HEK293 (cell line): ENCODE results near the gene QRFPR.

Experiments
- CTCF ChIA-PET: fragments of 350-600 bp; formaldehyde crosslinking; extraction: SDS; loops from one replicate; lab custom pipeline; 2021; ENCODE audit warnings: antibody characterized with exemption; lab: Yijun Ruan, JAX
- POLR2A ChIA-PET: fragments of 300-600 bp; formaldehyde crosslinking; extraction: SDS; loops from one replicate; lab custom pipeline; 2020; ENCODE audit warnings: antibody characterized with exemption, inconsistent platforms; lab: Yijun Ruan, JAX
- H3K27ac ChIP-seq: fragments of 200-500 bp; sonication (Bioruptor generic); 2 replicates; pipeline ENCODE4 v1.5.1; 2014; ENCODE audit warnings: low read depth, low read length, control low read depth, inconsistent platforms; ENCODE audit errors: extremely low read depth
- H3K36me3 ChIP-seq, 2 experiments: fragments of 200-500 bp in 1 of 2; sonication (Bioruptor generic) in 1 of 2; 1 replicate in 1 of 2; 2 replicates in 1 of 2; pipeline ENCODE4 v1.5.1; 2014 to 2017; ENCODE audit warnings: inconsistent platforms in 2 of 2, low read length in 2 of 2; ENCODE audit not compliant: control insufficient read depth in 2 of 2, insufficient read depth in 1 of 2
- H3K4me1 ChIP-seq: fragments of 200-500 bp; sonication (Bioruptor generic); 2 replicates; pipeline ENCODE4 v1.5.1; 2014; ENCODE audit warnings: mild to moderate bottlenecking, low read length, inconsistent platforms; ENCODE audit not compliant: control insufficient read depth, insufficient read depth
- H3K4me3 ChIP-seq: 2 replicates; pipeline ENCODE4 v1.5.1; 2011; ENCODE audit warnings: low read depth, mild to moderate bottlenecking, control low read depth, low read length, moderate library complexity
- H3K9me3 ChIP-seq: fragments of 200-500 bp; sonication (Bioruptor generic); 2 replicates; pipeline ENCODE4 v1.5.1; 2014; ENCODE audit warnings: low read depth, low read length, inconsistent platforms; ENCODE audit not compliant: control insufficient read depth, insufficient read depth
- KLF9 ChIP-seq: fragments of 450-650 bp; formaldehyde crosslinking; IDR thresholded peaks from 2 replicates; pipeline ENCODE4 v1.5.1; 2016; ENCODE audit warnings: missing biosample characterization, missing genetic modification characterization, low read depth
- SCRT2 ChIP-seq: fragments of 450-650 bp; formaldehyde crosslinking; IDR thresholded peaks from 2 replicates; pipeline ENCODE4 v1.5.1; 2016; ENCODE audit warnings: missing biosample characterization, missing genetic modification characterization
- ZNF114 ChIP-seq: fragments of 450-650 bp; formaldehyde crosslinking; IDR thresholded peaks from 2 replicates; pipeline ENCODE4 v1.5.0; 2017; ENCODE audit warnings: missing biosample characterization, missing genetic modification characterization
- ZNF140 ChIP-seq: fragments of 450-650 bp; formaldehyde crosslinking; IDR thresholded peaks from 2 replicates; pipeline ENCODE4 v1.5.1; 2016; ENCODE audit warnings: missing biosample characterization, missing genetic modification characterization
- ZNF169 ChIP-seq: fragments of 450-650 bp; formaldehyde crosslinking; IDR thresholded peaks from 2 replicates; pipeline ENCODE4 v1.5.1; 2016; ENCODE audit warnings: missing biosample characterization, missing genetic modification characterization
- ZNF19 ChIP-seq: fragments of 450-650 bp; formaldehyde crosslinking; IDR thresholded peaks from 2 replicates; pipeline ENCODE4; 2016; ENCODE audit warnings: missing biosample characterization, missing genetic modification characterization, low read depth
- ZNF23 ChIP-seq: fragments of 450-650 bp; formaldehyde crosslinking; IDR thresholded peaks from 2 replicates; pipeline ENCODE4 v1.5.1; 2016; ENCODE audit warnings: missing biosample characterization, missing genetic modification characterization, borderline replicate concordance
- ZNF510 ChIP-seq: fragments of 450-650 bp; formaldehyde crosslinking; IDR thresholded peaks from 2 replicates; pipeline ENCODE4 v1.5.1; 2018; ENCODE audit warnings: mild to moderate bottlenecking, missing genetic modification characterization, missing biosample characterization; ENCODE audit not compliant: insufficient replicate concordance
- ZNF514 ChIP-seq: fragments of 450-650 bp; formaldehyde crosslinking; IDR thresholded peaks from 2 replicates; pipeline ENCODE4 v1.5.1; 2016; ENCODE audit warnings: missing biosample characterization, missing genetic modification characterization
- ZNF529 ChIP-seq: fragments of 450-650 bp; formaldehyde crosslinking; IDR thresholded peaks from 2 replicates; pipeline ENCODE4 v1.5.1; 2017; ENCODE audit warnings: missing genetic modification characterization, missing biosample characterization; ENCODE audit not compliant: insufficient replicate concordance
- ZNF624 ChIP-seq: fragments of 450-650 bp; formaldehyde crosslinking; IDR thresholded peaks from 2 replicates; pipeline ENCODE4 v1.5.1; 2017; ENCODE audit warnings: missing biosample characterization, missing genetic modification characterization
- ZNF664 ChIP-seq: fragments of 450-650 bp; formaldehyde crosslinking; IDR thresholded peaks from 2 replicates; pipeline ENCODE4 v1.5.1; 2016; ENCODE audit warnings: missing biosample characterization, missing genetic modification characterization
- ZSCAN16 ChIP-seq: fragments of 450-650 bp; formaldehyde crosslinking; IDR thresholded peaks from 2 replicates; pipeline ENCODE4 v1.5.1; 2016; ENCODE audit warnings: missing biosample characterization, missing genetic modification characterization
- TF ChIP-seq, protein P1 (sequence below): fragments of 450-650 bp; formaldehyde crosslinking; IDR thresholded peaks from 2 replicates; pipeline ENCODE4 v1.5.1; 2016; ENCODE audit warnings: missing biosample characterization, missing genetic modification characterization
- TF ChIP-seq, protein P2 (sequence below): fragments of 450-650 bp; formaldehyde crosslinking; IDR thresholded peaks from 2 replicates; pipeline ENCODE4 v1.5.1; 2016; ENCODE audit warnings: missing biosample characterization, missing genetic modification characterization
- TF ChIP-seq, protein P3 (sequence below): fragments of 450-650 bp; formaldehyde crosslinking; IDR thresholded peaks from 2 replicates; pipeline ENCODE4 v1.5.1; 2016; ENCODE audit warnings: missing biosample characterization, missing genetic modification characterization
- TF ChIP-seq, protein P4 (sequence below): fragments of 450-650 bp; formaldehyde crosslinking; IDR thresholded peaks from 2 replicates; pipeline ENCODE4 v1.5.1; 2016; ENCODE audit warnings: missing biosample characterization, missing genetic modification characterization
- TF ChIP-seq, protein P5 (sequence below): fragments of 450-650 bp; formaldehyde crosslinking; conservative IDR thresholded peaks from 2 replicates; pipeline ENCODE4 v1.5.1; 2016; ENCODE audit warnings: low read depth, missing biosample characterization, missing genetic modification characterization

The QRFPR gene

DNA sequence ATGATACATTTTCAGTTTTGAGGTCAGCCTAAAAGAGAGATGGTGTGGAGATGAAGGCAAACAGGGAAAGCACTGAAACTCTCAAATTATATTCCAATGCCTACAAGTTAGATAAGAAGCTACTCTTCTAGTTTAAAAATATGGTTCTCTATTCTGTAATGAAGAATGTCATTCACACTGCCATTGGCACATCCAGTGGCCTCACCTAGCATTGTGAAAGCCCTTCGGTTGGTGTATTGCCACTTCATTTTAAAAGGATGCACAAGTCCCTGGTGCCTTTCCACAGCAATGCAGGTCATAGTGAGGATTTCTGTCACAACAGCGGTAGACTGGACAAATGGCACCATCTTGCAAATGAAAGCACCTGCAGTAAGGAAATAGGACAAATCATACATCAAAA lies 40.6 kb downstream of the QRFPR start:
- Histone ChIP-seq H3K4me3 (no peak overlapping the region), H3K4me1 (no peaks in the 10 kb centered on the region), H3K9me3 (no peaks in the 10 kb centered on the region), H3K36me3 (no peaks in the 10 kb centered on the region), H3K27ac (no peak overlapping the region)
- TF ChIP-seq ZNF514 (tag by site-specific recombination), result no peak
- no peak for TF ChIP-seq ZNF169 (tag by site-specific recombination)
- no peak for TF ChIP-seq SCRT2
- TF ChIP-seq ZSCAN16 (tag by site-specific recombination), result no peak
- TF ChIP-seq ZNF19 (tag by site-specific recombination), result no peak
- TF ChIP-seq, protein P1, sequence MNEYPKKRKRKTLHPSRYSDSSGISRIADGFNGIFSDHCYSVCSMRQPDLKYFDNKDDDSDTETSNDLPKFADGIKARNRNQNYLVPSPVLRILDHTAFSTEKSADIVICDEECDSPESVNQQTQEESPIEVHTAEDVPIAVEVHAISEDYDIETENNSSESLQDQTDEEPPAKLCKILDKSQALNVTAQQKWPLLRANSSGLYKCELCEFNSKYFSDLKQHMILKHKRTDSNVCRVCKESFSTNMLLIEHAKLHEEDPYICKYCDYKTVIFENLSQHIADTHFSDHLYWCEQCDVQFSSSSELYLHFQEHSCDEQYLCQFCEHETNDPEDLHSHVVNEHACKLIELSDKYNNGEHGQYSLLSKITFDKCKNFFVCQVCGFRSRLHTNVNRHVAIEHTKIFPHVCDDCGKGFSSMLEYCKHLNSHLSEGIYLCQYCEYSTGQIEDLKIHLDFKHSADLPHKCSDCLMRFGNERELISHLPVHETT (tag by site-specific recombination), result no peak
- TF ChIP-seq ZNF114, result no peak
- TF ChIP-seq ZNF529 (tag by site-specific recombination), result no peak
- TF ChIP-seq, protein P2, sequence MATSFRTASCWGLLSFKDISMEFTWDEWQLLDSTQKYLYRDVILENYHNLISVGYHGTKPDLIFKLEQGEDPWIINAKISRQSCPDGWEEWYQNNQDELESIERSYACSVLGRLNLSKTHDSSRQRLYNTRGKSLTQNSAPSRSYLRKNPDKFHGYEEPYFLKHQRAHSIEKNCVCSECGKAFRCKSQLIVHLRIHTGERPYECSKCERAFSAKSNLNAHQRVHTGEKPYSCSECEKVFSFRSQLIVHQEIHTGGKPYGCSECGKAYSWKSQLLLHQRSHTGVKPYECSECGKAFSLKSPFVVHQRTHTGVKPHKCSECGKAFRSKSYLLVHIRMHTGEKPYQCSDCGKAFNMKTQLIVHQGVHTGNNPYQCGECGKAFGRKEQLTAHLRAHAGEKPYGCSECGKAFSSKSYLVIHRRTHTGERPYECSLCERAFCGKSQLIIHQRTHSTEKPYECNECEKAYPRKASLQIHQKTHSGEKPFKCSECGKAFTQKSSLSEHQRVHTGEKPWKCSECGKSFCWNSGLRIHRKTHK (tag by site-specific recombination), result no peak
- no peak for TF ChIP-seq ZNF664 (tag by site-specific recombination)
- no peak for TF ChIP-seq ZNF510 (tag by site-specific recombination)
- TF ChIP-seq ZNF140 (tag by site-specific recombination), result no peak
- TF ChIP-seq KLF9 (tag by site-specific recombination), result no peak
- no peak for TF ChIP-seq ZNF23 (tag by site-specific recombination)
- TF ChIP-seq, protein P3, sequence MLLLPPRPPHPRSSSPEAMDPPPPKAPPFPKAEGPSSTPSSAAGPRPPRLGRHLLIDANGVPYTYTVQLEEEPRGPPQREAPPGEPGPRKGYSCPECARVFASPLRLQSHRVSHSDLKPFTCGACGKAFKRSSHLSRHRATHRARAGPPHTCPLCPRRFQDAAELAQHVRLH (tag by site-specific recombination), result no peak
- TF ChIP-seq, protein P4, sequence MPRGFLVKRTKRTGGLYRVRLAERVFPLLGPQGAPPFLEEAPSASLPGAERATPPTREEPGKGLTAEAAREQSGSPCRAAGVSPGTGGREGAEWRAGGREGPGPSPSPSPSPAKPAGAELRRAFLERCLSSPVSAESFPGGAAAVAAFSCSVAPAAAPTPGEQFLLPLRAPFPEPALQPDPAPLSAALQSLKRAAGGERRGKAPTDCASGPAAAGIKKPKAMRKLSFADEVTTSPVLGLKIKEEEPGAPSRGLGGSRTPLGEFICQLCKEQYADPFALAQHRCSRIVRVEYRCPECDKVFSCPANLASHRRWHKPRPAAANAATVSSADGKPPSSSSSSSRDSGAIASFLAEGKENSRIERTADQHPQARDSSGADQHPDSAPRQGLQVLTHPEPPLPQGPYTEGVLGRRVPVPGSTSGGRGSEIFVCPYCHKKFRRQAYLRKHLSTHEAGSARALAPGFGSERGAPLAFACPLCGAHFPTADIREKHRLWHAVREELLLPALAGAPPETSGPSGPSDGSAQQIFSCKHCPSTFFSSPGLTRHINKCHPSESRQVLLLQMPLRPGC (tag by site-specific recombination), result no peak
- TF ChIP-seq ZNF624, result no peak
- TF ChIP-seq, protein P5, sequence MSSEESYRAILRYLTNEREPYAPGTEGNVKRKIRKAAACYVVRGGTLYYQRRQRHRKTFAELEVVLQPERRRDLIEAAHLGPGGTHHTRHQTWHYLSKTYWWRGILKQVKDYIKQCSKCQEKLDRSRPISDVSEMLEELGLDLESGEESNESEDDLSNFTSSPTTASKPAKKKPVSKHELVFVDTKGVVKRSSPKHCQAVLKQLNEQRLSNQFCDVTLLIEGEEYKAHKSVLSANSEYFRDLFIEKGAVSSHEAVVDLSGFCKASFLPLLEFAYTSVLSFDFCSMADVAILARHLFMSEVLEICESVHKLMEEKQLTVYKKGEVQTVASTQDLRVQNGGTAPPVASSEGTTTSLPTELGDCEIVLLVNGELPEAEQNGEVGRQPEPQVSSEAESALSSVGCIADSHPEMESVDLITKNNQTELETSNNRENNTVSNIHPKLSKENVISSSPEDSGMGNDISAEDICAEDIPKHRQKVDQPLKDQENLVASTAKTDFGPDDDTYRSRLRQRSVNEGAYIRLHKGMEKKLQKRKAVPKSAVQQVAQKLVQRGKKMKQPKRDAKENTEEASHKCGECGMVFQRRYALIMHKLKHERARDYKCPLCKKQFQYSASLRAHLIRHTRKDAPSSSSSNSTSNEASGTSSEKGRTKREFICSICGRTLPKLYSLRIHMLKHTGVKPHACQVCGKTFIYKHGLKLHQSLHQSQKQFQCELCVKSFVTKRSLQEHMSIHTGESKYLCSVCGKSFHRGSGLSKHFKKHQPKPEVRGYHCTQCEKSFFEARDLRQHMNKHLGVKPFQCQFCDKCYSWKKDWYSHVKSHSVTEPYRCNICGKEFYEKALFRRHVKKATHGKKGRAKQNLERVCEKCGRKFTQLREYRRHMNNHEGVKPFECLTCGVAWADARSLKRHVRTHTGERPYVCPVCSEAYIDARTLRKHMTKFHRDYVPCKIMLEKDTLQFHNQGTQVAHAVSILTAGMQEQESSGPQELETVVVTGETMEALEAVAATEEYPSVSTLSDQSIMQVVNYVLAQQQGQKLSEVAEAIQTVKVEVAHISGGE (tag by site-specific recombination), result no peak
- ChIA-PET POLR2A (interaction anchor here (0.6 kb wide), 1 partner anchor 1116 kb away, joined by 4 read pairs; no protein-coding TSS in a partner anchor), CTCF (no interaction called here)
